Body of pancreas (tissue), 4 donors: ENCODE results near the gene SLN. TPM values are rescaled to one million over a fixed set of nuclear protein-coding genes. Genes with fewer than 3 reads are reported as not detected.

Experiments used
- ATAC-seq: fragments of 150-250 bp; one replicate; pipeline ENCODE4 v1.9.1; 2016
- DNase-seq, 4 donors: peaks; one replicate each; pipeline ENCODE4 v3.0.0-alpha.2; 2019
- H3K27ac ChIP-seq, 4 donors: fragments of 200-600 bp; sonication (generic); 1 replicate in 3 of 4; 2 replicates in 1 of 4; pipeline versions ENCODE4 v1.5.1 to v1.6.1; 2016 to 2019; ENCODE audit warnings: mild to moderate bottlenecking in 1 of 4, mixed read lengths in 1 of 4, moderate library complexity in 1 of 4
- H3K27me3 ChIP-seq, 2 donors: fragments of 200-600 bp; sonication (generic); one replicate each; pipeline ENCODE4 v1.6.0; 2016; ENCODE audit warnings: mild to moderate bottlenecking in 1 of 2
- H3K36me3 ChIP-seq, 2 donors: fragments of 200-600 bp; sonication (generic); replicated peaks in 1 of 2; 2 replicates each; pipeline ENCODE4 v1.5.1; 2016; ENCODE audit warnings: low read depth in 2 of 2; ENCODE audit not compliant: insufficient read depth in 1 of 2
- H3K4me1 ChIP-seq: fragments of 200-600 bp; sonication (generic); one replicate; pipeline ENCODE4 v1.6.0; 2016
- H3K4me3 ChIP-seq, 2 donors: fragments of 200-600 bp; sonication (generic); 1 replicate in 1 of 2; 2 replicates in 1 of 2; pipeline ENCODE4 v1.5.1; 2016 to 2019
- H3K9me3 ChIP-seq, 3 donors: fragments of 200-600 bp; sonication (generic); 1 replicate in 2 of 3; 2 replicates in 1 of 3; pipeline ENCODE4 v1.5.1; 2016
- CTCF ChIP-seq, 7 experiments: fragments of 450-650 bp in 4 of 7; fragments of 200-600 bp in 3 of 7; sonication (generic) in 3 of 7; IDR thresholded peaks; one replicate each; pipeline ENCODE4 v1.5.1; 2016 to 2019; ENCODE audit warnings: antibody characterized with exemption in 7 of 7
- POLR2A ChIP-seq, 3 donors: fragments of 450-650 bp; IDR thresholded peaks; one replicate each; pipeline ENCODE4 v1.6.1; 2016; ENCODE audit warnings: antibody characterized with exemption in 3 of 3, mild to moderate bottlenecking in 2 of 3
- WGBS, 2 donors: methylation state at CpG; one replicate each; pipeline ENCODE4 v1.1.5; 2017; 5-methylcytosine and 5-hydroxymethylcytosine counted together
- intact Hi-C: fragments of 100-400 bp; cut with DNase I; formaldehyde crosslinking; loops from one replicate; pipeline ENCODE4 v1.15.1; 2023
- total RNA-seq, 2 donors: library from RNA; depleted of rRNA; stranded (reverse); fragments of >200 nt; gene quantifications; one replicate each; pipeline ENCODE4 v1.1.0, GENCODE V29; 2016

Gene SLN
- total RNA-seq, 2 donors from 2014 or later, result 2.3 to 3.0 TPM

- no peaks in the 10 kb centered on the region for H3K36me3 ChIP-seq
- WGBS, 2 donors, result 42 to 46% methylated on average over 5 to 7 of the region's 7 CpGs
- H3K27ac ChIP-seq, result no peak overlapping the region
- no peak overlapping the region for H3K4me3 ChIP-seq
- no peak for ATAC-seq
- DNase-seq, result peak in 3 of 4 donors; percentile 6 to 18 (median 15)
- H3K27me3 ChIP-seq, result no peaks in the 10 kb centered on the region
- TF ChIP-seq CTCF (IDR thresholded peaks at IDR 0.05) (peak in 6 of 7 experiments; percentile 11 to 48 (median 30)), POLR2A (IDR thresholded peaks at IDR 0.05) (no peak)
- H3K9me3 ChIP-seq, result no peaks in the 10 kb centered on the region
- no peaks in the 10 kb centered on the region for H3K4me1 ChIP-seq
- intact Hi-C loops, result no loop called here
Measured at GRCh38 chr11:107741044-107741823, 29.4 kb upstream of the SLN start.

GRCh38 chr11:107740271-107740670, 28.4 kb upstream of the SLN start:
- H3K9me3 ChIP-seq, result no peaks in the 10 kb centered on the region
- no peak for DNase-seq
- H3K27ac ChIP-seq, result no peak overlapping the region
- no peaks in the 10 kb centered on the region for H3K27me3 ChIP-seq
- H3K36me3 ChIP-seq, result no peaks in the 10 kb centered on the region
- no peak for ATAC-seq
- WGBS, 2 donors, result 70 to 77% methylated on average over 4 of the region's 4 CpGs
- intact Hi-C loops, result no loop called here
- H3K4me3 ChIP-seq, result no peak overlapping the region
- no peaks in the 10 kb centered on the region for H3K4me1 ChIP-seq
- TF ChIP-seq CTCF (IDR thresholded peaks at IDR 0.05), result no peak
- TF ChIP-seq POLR2A (IDR thresholded peaks at IDR 0.05), result no peak

GRCh38 chr11:107736546-107736945, 24.7 kb upstream of the SLN start:
- Histone ChIP-seq H3K36me3 (no peaks in the 10 kb centered on the region), H3K27me3 (no peaks in the 10 kb centered on the region), H3K27ac (no peak overlapping the region), H3K9me3 (no peaks in the 10 kb centered on the region), H3K4me1 (no peaks in the 10 kb centered on the region), H3K4me3 (no peak overlapping the region)
- DNase-seq (no peak), ATAC-seq (no peak)
- 33 to 36% methylated on average over 1 of the region's 1 CpG for WGBS, 2 donors
- TF ChIP-seq POLR2A (IDR thresholded peaks at IDR 0.05), result no peak
- no peak for TF ChIP-seq CTCF (IDR thresholded peaks at IDR 0.05)
- intact Hi-C loops, result no loop called here

- 87 to 94% methylated on average over 3 of the region's 3 CpGs for WGBS, 2 donors
- Histone ChIP-seq H3K9me3 (no peaks in the 10 kb centered on the region), H3K27me3 (no peaks in the 10 kb centered on the region), H3K4me3 (no peak overlapping the region), H3K36me3 (no peaks in the 10 kb centered on the region), H3K27ac (no peak overlapping the region), H3K4me1 (no peaks in the 10 kb centered on the region)
- intact Hi-C loops, result no loop called here
- TF ChIP-seq CTCF (IDR thresholded peaks at IDR 0.05) (no peak), POLR2A (IDR thresholded peaks at IDR 0.05) (no peak)
- no peak for DNase-seq
- ATAC-seq, result no peak
Measured at GRCh38 chr11:107733518-107733917, 21.7 kb upstream of the SLN start.

GRCh38 chr11:107732689-107733051, 20.8 kb upstream of the SLN start:
- Histone ChIP-seq H3K4me3 (no peak overlapping the region), H3K4me1 (no peaks in the 10 kb centered on the region), H3K27me3 (no peaks in the 10 kb centered on the region), H3K27ac (no peak overlapping the region), H3K9me3 (no peaks in the 10 kb centered on the region), H3K36me3 (no peaks in the 10 kb centered on the region)
- no peak for ATAC-seq
- no peak for TF ChIP-seq CTCF (IDR thresholded peaks at IDR 0.05)
- TF ChIP-seq POLR2A (IDR thresholded peaks at IDR 0.05), result no peak
- DNase-seq, result no peak
- intact Hi-C loops, result no loop called here
- 83 to 91% methylated on average over 10 of the region's 10 CpGs for WGBS, 2 donors
